Stimulated activated CD4-positive, alpha-beta T cell treated with anti-CD3 and anti-CD28 coated beads, Interleukin-2, amount 100 ng/mL, for 4 hours (primary cell): ENCODE results near the gene DRGX.

Source experiments
- DNase-seq: peaks from one replicate; pipeline ENCODE4 v3.0.0-alpha.2; 2020; ENCODE audit warnings: low read depth

DRGX gene

GRCh38 chr10:49361735-49362568 is 33.9 kb downstream of the DRGX start:
- no peak for DNase-seq

- no peak for DNase-seq
Observed at GRCh38 chr10:49361178-49361554, 34.7 kb downstream of the DRGX start.

- no peak for DNase-seq
Observed at GRCh38 chr10:49360271-49361177, 35.4 kb downstream of the DRGX start.

GRCh38 chr10:49359349-49360270 is 36.3 kb downstream of the DRGX start:
- no peak for DNase-seq

GRCh38 chr10:49357910-49358309 is 38.0 kb downstream of the DRGX start:
- no peak for DNase-seq

- DNase-seq: no peak
Observed at GRCh38 chr10:49356944-49357343, 38.9 kb downstream of the DRGX start.

- DNase-seq: no peak
Observed at GRCh38 chr10:49356181-49356580, 39.7 kb downstream of the DRGX start.

- DNase-seq: no peak
Observed at GRCh38 chr10:49355221-49355620, 40.7 kb downstream of the DRGX start.

GRCh38 chr10:49354593-49354992 is 41.3 kb downstream of the DRGX start:
- no peak for DNase-seq

- DNase-seq: no peak
Observed at GRCh38 chr10:49353895-49354566, 41.9 kb downstream of the DRGX start.

- DNase-seq: no peak
Observed at GRCh38 chr10:49353026-49353894, 42.6 kb downstream of the DRGX start.

- no peak for DNase-seq
Observed at GRCh38 chr10:49352323-49352722, 43.6 kb downstream of the DRGX start.

- DNase-seq: no peak
Observed at GRCh38 chr10:49351669-49352068, 44.2 kb downstream of the DRGX start.

- DNase-seq: no peak
Observed at GRCh38 chr10:49350846-49351532, 44.9 kb downstream of the DRGX start.

GRCh38 chr10:49350138-49350537 is 45.8 kb downstream of the DRGX start:
- no peak for DNase-seq

GRCh38 chr10:49349390-49349789 is 46.5 kb downstream of the DRGX start:
- no peak for DNase-seq

GRCh38 chr10:49348593-49348992 is 47.3 kb downstream of the DRGX start:
- no peak for DNase-seq

GRCh38 chr10:49347827-49348226 is 48.1 kb downstream of the DRGX start:
- DNase-seq: no peak

GRCh38 chr10:49347342-49347741 is 48.5 kb downstream of the DRGX start:
- DNase-seq: no peak

GRCh38 chr10:49344840-49345239 is 51.0 kb downstream of the DRGX start:
- no peak for DNase-seq
